K562 treated with DMSO at 1 percent for 24 hours (cell line): ENCODE data around the gene FBXO39. TPM values are rescaled to one million over a fixed set of nuclear protein-coding genes. Genes with fewer than 3 reads are reported as not detected.

Experiments
- total RNA-seq: library from RNA; unstranded; fragments of 300-600 nt; gene quantifications from 2 replicates; pipeline ENCODE4 v1.2.3, GENCODE V29; 2022; ENCODE audit warnings: low read depth; ENCODE audit not compliant: insufficient read depth

The FBXO39 gene
- not detected in 2 replicates for total RNA-seq

DNA sequence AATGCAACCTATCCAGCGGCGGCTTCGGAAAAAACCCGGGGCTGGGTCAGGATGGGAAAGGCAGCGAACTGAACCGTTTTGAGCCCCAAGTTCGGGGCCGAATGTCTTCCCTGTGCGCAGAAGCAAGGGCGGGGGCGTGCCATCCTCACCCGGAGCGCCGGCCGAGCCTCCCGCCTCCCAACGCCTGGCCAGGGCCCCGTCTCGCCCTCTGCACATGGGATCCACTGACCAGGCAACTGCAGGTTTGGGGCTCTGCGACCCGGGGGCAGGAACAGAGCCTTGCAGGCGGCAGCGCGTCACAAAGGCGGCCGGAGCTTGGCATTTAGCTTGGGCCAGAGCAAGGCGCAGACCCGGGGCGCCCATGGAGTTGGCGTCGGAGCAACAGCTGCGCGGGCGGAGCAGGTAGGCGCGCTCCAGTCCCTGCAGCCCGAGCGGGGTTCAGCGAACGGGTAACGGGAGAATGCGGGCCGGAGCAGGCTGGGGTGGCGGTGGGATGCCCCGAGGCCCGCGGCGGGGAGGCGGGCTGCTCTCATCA is at the start of gene FBXO39:
TSS of gene FBXO39 (plus strand) at position 345 of the 535 bp plus-strand sequence. CDS start 3,654 bp downstream, outside the sequence.

DNA sequence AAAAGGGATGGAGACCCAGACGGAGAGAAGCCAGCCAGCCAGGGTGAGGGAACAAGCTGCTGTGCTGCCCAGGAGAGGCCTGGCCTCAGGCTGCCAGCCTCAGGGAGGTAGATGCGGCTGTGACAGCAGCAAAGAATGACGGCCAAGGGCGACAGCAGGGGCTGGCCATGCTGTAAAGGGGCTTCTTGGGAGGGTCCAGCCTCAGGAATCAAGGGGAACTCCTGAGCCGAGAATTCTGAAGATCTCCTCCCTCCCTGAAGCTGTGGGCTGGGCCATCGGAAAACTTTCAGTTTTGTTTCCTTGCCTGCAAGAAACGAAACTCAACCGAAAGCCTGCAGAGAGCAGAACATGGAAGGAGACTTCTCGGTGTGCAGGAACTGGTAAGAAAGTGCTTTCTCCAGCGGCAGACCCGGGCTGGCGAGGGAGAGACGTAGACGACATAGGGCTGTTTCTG is 20.3 kb upstream of the FBXO39 start, which contains the start of gene XAF1:
TSS of gene XAF1 (plus strand) at position 316 of the 454 bp plus-strand sequence. CDS start at position 349, 33 bp downstream.

DNA sequence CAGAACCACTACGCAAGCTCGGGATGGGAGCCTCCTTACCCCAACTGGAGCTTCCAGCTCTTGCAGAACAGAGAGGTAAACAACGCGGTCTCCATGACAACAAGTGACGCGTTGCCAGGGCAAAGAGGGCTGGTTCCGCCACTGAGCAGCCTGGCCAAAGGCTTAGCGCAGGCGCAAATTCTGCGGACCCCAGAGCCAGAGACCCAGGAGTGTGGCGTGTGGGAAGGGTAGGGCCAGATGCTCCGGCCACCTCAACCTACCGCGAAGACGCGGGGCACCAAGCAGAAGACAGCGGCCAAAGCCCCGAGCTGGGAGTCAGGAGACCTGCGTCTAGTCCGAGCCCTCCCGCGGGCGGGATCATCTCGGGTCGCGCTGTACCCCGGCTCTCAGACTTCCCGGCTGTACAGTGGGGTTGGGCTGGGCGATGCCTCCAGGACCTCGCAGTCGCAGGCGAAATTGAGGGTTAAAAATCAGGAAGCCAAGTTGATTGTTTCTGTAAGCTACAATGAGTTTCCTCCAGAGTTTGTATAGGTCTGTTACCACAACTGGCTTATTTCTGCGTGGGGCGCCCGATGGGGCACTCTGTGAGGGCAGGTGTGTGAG is 55.7 kb downstream of the FBXO39 start, which contains the start of gene TEKT1:
TSS of gene TEKT1 (minus strand) at position 69 of the 603 bp plus-strand sequence. CDS start 1,353 bp downstream, outside the sequence.

Other genes with a start within 250 kb of the FBXO39 start
- 0.23 and 0.39 TPM in 2 replicates for gene PITPNM3, start 219.7 kb upstream of the FBXO39 start, total RNA-seq
- gene KIAA0753, start 135.5 kb upstream of the FBXO39 start, total RNA-seq, result 3.9 TPM in 2 replicates
- gene TXNDC17, start 135.2 kb upstream of the FBXO39 start, total RNA-seq, result 110 and 145 TPM in 2 replicates
- gene MED31, start 124.6 kb upstream of the FBXO39 start, total RNA-seq, result 4.2 and 5.3 TPM in 2 replicates
- 2.3 and 3.4 TPM in 2 replicates for gene C17orf100, start 124.5 kb upstream of the FBXO39 start, total RNA-seq
- gene SLC13A5, start 62.8 kb upstream of the FBXO39 start, total RNA-seq, result not detected in 2 replicates
- gene XAF1, start 20.2 kb upstream of the FBXO39 start, total RNA-seq, result 0.32 and 0.78 TPM in 2 replicates
- not detected in 2 replicates for gene TEKT1, start 55.5 kb downstream of the FBXO39 start, total RNA-seq
- gene ALOX12, start 219.8 kb downstream of the FBXO39 start, total RNA-seq, result 0.52 and 0.79 TPM in 2 replicates
- gene RNASEK, start 236.4 kb downstream of the FBXO39 start, total RNA-seq, result 291 and 322 TPM in 2 replicates
- 1.2 TPM in 2 replicates for gene BCL6B, start 246.8 kb downstream of the FBXO39 start, total RNA-seq